Type B pancreatic cell (in vitro differentiated cells): ENCODE results near the gene NCK2. TPM values are rescaled to one million over a fixed set of nuclear protein-coding genes. Genes with fewer than 3 reads are reported as not detected.

ENCODE experiments used
- DNase-seq: peaks from one replicate; pipeline ENCODE4 v3.0.0; 2021; ENCODE audit warnings: mixed read lengths; ENCODE audit not compliant: unreplicated experiment; ENCODE audit errors: extremely low spot score
- H3K27ac Mint-ChIP-seq: 2 replicates; pipeline ENCODE4 v1.8.0; 2021; ENCODE audit warnings: mild to moderate bottlenecking, mixed read lengths
- H3K27me3 Mint-ChIP-seq: 2 replicates; pipeline ENCODE4 v1.8.0; 2021; ENCODE audit warnings: mixed read lengths
- H3K36me3 Mint-ChIP-seq: 2 replicates; pipeline ENCODE4 v1.8.0; 2021; ENCODE audit warnings: mixed read lengths
- H3K4me1 Mint-ChIP-seq: one replicate; pipeline ENCODE4 v1.8.0; 2021; ENCODE audit warnings: mixed read lengths; ENCODE audit not compliant: unreplicated experiment
- H3K4me3 Mint-ChIP-seq: 2 replicates; pipeline ENCODE4 v1.8.0; 2021; ENCODE audit warnings: mild to moderate bottlenecking, mixed read lengths
- H3K9me3 Mint-ChIP-seq: 2 replicates; pipeline ENCODE4 v1.8.0; 2021; ENCODE audit warnings: mixed read lengths
- total RNA-seq: library from RNA; stranded (reverse); gene quantifications from 2 replicates; pipeline ENCODE4 v1.2.1, GENCODE V29; 2021; ENCODE audit warnings: low replicate concordance
- TF ChIP-seq, protein P1 (sequence below): fragments of 200-600 bp; sonication (generic); conservative IDR thresholded peaks from 2 replicates; pipeline ENCODE4 v1.5.0; 2021; ENCODE audit warnings: antibody characterized with exemption, mild to moderate bottlenecking

The NCK2 gene
- total RNA-seq, 1 donor from 2014 or later: 86.4 TPM

DNA sequence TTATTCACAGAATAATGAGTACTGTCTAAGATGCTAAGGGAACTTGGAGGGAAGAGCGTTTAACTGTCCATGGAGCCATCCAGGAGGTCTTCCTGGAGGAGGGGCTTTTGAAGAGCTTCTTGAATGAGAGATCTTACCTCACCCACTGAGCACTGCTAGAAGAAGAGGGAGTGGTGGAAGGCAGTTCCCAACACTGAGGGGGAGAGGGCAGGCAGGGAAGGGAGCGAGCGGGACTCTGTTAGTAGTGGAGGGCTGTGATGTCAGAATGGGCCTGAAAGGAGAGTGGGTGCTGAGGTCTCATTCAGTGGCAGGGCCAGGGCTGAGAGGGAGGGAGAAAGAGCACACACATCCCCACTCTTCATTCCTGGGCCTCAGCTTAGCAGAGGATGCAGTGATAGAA lies 65.0 kb downstream of the NCK2 start:
- DNase-seq: no peak
- H3K4me3 Mint-ChIP-seq: no peak overlapping the region
- no peaks in the 10 kb centered on the region for H3K27me3 Mint-ChIP-seq
- peaks cover 7% of the 10 kb centered on the region for H3K36me3 Mint-ChIP-seq
- H3K27ac Mint-ChIP-seq: peak overlapping the region; percentile 44
- no peaks in the 10 kb centered on the region for H3K9me3 Mint-ChIP-seq
- TF ChIP-seq, protein P1, sequence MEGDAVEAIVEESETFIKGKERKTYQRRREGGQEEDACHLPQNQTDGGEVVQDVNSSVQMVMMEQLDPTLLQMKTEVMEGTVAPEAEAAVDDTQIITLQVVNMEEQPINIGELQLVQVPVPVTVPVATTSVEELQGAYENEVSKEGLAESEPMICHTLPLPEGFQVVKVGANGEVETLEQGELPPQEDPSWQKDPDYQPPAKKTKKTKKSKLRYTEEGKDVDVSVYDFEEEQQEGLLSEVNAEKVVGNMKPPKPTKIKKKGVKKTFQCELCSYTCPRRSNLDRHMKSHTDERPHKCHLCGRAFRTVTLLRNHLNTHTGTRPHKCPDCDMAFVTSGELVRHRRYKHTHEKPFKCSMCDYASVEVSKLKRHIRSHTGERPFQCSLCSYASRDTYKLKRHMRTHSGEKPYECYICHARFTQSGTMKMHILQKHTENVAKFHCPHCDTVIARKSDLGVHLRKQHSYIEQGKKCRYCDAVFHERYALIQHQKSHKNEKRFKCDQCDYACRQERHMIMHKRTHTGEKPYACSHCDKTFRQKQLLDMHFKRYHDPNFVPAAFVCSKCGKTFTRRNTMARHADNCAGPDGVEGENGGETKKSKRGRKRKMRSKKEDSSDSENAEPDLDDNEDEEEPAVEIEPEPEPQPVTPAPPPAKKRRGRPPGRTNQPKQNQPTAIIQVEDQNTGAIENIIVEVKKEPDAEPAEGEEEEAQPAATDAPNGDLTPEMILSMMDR: no peak
- H3K4me1 Mint-ChIP-seq: peaks cover 47% of the 10 kb centered on the region

DNA sequence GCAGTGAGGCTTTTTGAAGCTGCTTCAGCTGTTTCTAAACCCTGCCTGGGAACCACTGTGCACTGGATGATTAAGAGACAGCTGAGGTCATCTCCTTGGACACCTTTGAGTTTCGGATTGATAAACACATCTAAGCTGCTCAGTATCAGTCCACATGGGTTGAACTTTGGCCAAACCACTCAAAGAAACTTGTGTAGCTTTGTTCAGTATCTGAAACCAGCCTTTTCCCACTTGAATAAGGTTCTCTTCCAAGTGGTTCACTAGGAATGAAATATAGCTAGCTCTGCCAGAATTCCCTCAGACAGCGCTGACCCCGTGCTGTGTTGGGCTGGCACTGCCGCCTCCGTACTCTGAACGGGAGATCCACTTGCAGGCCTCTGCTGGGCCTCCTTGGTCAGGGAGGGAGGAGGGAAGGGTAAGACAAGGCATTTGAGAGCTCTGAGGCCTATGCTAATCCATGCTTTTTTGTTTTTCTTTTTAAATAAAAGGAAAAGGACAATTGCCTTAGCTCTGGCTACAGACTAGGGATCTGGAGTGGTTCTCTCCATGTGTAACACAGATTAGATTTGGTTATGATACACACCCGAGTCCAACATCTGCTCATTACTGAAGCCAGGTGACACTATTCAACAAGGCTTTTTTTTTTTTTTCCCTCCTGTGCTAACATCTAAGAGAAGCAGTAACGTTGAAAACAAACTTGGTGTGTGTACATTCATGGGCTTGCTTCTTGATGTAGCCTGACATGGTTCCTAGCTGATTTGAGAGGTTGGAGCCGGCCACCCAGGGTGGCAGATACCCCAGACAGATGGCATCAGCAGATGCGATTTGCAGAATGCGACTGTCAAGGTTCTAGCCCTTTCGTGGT lies 67.7 kb downstream of the NCK2 start:
- Mint-ChIP-seq H3K9me3 (no peaks in the 10 kb centered on the region), H3K27ac (peak overlapping the region; percentile 82), H3K4me3 (peak overlapping the region; percentile 47), H3K4me1 (peaks cover 40% of the 10 kb centered on the region), H3K27me3 (no peaks in the 10 kb centered on the region), H3K36me3 (peaks cover 12% of the 10 kb centered on the region)
- no peak for DNase-seq
- TF ChIP-seq, protein P1: no peak

DNA sequence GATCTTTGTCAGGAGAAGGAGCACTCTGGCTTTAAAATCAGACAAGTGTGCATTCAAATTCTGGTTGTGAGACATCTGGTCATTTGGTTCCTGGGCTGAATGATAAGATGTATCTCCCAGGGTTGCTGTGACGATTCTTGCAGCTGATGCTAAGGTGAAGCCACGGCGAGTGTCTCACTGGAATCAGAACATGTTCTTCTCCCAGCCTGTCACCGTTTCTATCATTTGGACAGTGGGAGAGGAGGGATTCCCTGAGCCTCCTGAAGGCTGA lies 68.3 kb downstream of the NCK2 start:
- TF ChIP-seq, protein P1: no peak
- H3K9me3 Mint-ChIP-seq: no peaks in the 10 kb centered on the region
- peaks cover 40% of the 10 kb centered on the region for H3K4me1 Mint-ChIP-seq
- peak overlapping the region; percentile 82 for H3K27ac Mint-ChIP-seq
- no peak overlapping the region for H3K4me3 Mint-ChIP-seq
- DNase-seq: no peak
- peaks cover 12% of the 10 kb centered on the region for H3K36me3 Mint-ChIP-seq
- H3K27me3 Mint-ChIP-seq: no peaks in the 10 kb centered on the region

GRCh38 chr2:105813405-105813804 lies 68.7 kb downstream of the NCK2 start:
- H3K9me3 Mint-ChIP-seq: no peaks in the 10 kb centered on the region
- H3K4me3 Mint-ChIP-seq: no peak overlapping the region
- no peaks in the 10 kb centered on the region for H3K27me3 Mint-ChIP-seq
- DNase-seq: no peak
- no peak overlapping the region for H3K27ac Mint-ChIP-seq
- peaks cover 12% of the 10 kb centered on the region for H3K36me3 Mint-ChIP-seq
- TF ChIP-seq, protein P1: no peak
- peaks cover 40% of the 10 kb centered on the region for H3K4me1 Mint-ChIP-seq

GRCh38 chr2:105814291-105814940 lies 69.7 kb downstream of the NCK2 start:
- no peak overlapping the region for H3K4me3 Mint-ChIP-seq
- no peaks in the 10 kb centered on the region for H3K27me3 Mint-ChIP-seq
- H3K4me1 Mint-ChIP-seq: peaks cover 39% of the 10 kb centered on the region
- H3K36me3 Mint-ChIP-seq: peaks cover 18% of the 10 kb centered on the region
- TF ChIP-seq, protein P1: no peak
- no peaks in the 10 kb centered on the region for H3K9me3 Mint-ChIP-seq
- no peak for DNase-seq
- H3K27ac Mint-ChIP-seq: peak overlapping the region; percentile 14
